Muscle layer of duodenum (tissue), 2 donors: ENCODE data around the gene SH3RF1.

Experiments
- H3K27ac ChIP-seq: one replicate; pipeline ENCODE4 v1.7.0; 2013; ENCODE audit warnings: mild to moderate bottlenecking, low read length
- H3K27me3 ChIP-seq: one replicate; pipeline ENCODE4 v1.7.0; 2013; ENCODE audit warnings: low read depth, mild to moderate bottlenecking, control low read depth, low read length
- H3K36me3 ChIP-seq, 2 donors: one replicate each; pipeline ENCODE4 v1.7.0; 2013; ENCODE audit warnings: low read length in 2 of 2, control low read depth in 1 of 2, mild to moderate bottlenecking in 1 of 2; ENCODE audit not compliant: insufficient read depth in 2 of 2, control insufficient read depth in 1 of 2
- H3K4me1 ChIP-seq, 2 donors: one replicate each; pipeline ENCODE4 v1.7.0; 2013; ENCODE audit warnings: low read length in 2 of 2, mild to moderate bottlenecking in 2 of 2, control low read depth in 1 of 2, moderate library complexity in 1 of 2; ENCODE audit not compliant: insufficient read depth in 2 of 2, control insufficient read depth in 1 of 2
- H3K4me3 ChIP-seq, 2 donors: one replicate each; pipeline ENCODE4 v1.7.0; 2013; ENCODE audit warnings: low read length in 2 of 2, low read depth in 1 of 2, mild to moderate bottlenecking in 1 of 2
- H3K9me3 ChIP-seq, 2 donors: one replicate each; pipeline ENCODE4 v1.7.0; 2013; ENCODE audit warnings: low read length in 2 of 2, control low read depth in 1 of 2, mild to moderate bottlenecking in 1 of 2; ENCODE audit not compliant: control insufficient read depth in 1 of 2
- donor health status: healthy.

Gene SH3RF1

DNA sequence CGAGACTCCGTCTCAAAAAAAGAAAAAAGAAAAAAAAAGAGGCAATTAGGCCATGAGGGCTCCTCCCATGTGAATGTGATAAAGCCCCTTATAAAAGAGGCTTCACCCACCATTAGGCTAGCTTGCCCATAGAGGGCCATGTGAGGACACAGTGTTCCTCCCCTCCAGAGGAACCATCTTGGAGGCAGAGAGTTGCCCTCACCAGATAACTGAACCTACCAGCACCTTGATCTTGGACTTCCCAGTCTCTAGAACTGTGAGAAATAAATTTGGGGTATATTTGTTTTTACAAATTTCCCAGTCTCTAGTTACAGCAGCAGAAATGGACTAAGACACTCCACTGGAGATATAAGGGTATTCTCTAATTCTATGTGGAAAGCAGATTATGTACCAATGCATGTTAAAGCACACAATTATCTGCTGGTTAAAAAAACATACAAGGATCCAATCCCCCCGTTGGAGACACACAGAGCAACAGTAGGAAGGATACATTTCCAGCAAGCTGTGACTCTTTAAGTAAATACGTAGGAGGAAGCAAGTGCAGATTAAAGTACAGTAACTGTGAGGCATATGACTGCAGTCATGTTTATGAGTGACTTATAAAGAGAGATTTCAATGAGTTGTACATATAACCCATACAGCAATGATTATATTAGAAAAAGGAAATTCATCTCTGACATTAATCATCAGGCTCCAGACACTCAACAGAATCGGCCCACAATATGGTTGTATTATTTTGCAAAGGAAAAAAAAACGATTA, 21.4 kb downstream of the SH3RF1 start:
- H3K27me3 ChIP-seq, result no peaks in the 10 kb centered on the region
- no peak overlapping the region for H3K4me3 ChIP-seq
- H3K9me3 ChIP-seq, result no peaks in the 10 kb centered on the region
- no peaks in the 10 kb centered on the region for H3K36me3 ChIP-seq
- H3K27ac ChIP-seq, result peak overlapping the region; percentile 68
- H3K4me1 ChIP-seq, result peaks cover 16 to 33% of the 10 kb centered on the region in 2 donors

DNA sequence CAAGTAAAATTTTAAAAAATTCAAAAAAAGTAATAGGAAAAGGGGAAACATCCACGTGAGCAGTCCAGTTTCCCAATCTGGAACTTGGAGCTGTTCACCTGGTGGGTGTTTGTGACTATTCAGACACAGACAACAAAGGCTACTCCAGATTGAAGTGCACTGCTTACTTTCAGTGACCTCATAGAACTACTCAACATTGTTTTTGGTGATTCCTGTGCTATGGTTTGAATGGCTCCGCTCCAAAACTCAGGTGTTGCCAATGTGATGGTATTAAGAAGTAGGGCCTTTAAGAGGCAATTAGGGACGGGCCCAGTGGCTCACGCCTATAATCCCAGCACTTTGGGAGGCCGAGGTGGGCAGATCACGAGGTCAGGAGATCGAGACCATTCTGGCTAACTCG, 22.1 kb downstream of the SH3RF1 start:
- H3K9me3 ChIP-seq, result no peaks in the 10 kb centered on the region
- no peaks in the 10 kb centered on the region for H3K27me3 ChIP-seq
- no peak overlapping the region for H3K4me3 ChIP-seq
- no peak overlapping the region for H3K27ac ChIP-seq
- peaks cover 16 to 36% of the 10 kb centered on the region in 2 donors for H3K4me1 ChIP-seq
- H3K36me3 ChIP-seq, result peaks cover 0 to 4% of the 10 kb centered on the region in 2 donors

DNA sequence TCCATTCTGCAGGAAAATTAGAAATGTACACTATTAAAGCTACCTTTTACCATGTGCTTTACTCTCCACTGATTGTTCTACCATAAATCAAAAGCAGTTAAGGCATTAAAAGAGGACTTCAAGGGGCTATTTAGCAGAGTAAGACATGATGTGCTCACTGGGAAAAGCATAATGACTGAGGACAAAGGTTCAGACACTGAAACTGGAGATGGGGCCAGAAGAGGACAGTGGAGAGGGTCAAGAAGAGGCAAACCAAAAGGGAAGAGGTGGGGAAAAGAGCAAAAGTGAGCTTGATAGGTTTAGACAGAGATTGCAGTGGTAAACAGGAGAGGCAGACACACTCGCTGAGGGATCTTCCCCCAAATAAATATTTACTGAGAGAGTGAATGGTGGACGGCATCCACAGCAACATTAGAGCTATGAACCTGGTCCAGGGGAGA, 23.8 kb downstream of the SH3RF1 start:
- no peak overlapping the region for H3K4me3 ChIP-seq
- H3K27ac ChIP-seq, result no peak overlapping the region
- peaks cover 0 to 4% of the 10 kb centered on the region in 2 donors for H3K36me3 ChIP-seq
- peaks cover 4 to 33% of the 10 kb centered on the region in 2 donors for H3K4me1 ChIP-seq
- H3K9me3 ChIP-seq, result no peaks in the 10 kb centered on the region
- no peaks in the 10 kb centered on the region for H3K27me3 ChIP-seq

DNA sequence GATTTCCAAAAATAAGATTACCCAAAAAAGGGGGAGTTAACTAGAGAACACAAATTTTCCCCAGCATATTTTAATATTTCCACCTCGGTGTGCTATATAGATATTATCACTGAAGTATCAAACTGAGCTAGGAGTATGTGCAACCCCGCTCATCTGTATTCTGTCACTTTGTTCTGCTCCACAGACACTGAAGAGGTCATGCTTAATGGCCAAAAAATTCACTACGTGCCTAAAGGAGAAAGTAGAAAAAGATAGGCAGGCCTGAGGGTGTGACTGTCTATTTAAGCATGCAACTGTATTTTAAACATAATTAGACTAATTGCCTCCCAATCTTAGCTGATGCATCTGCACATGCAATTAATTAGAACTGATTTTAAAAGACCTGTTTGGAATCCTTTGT, 24.5 kb downstream of the SH3RF1 start:
- no peaks in the 10 kb centered on the region for H3K9me3 ChIP-seq
- no peak overlapping the region for H3K4me3 ChIP-seq
- H3K27me3 ChIP-seq, result no peaks in the 10 kb centered on the region
- H3K36me3 ChIP-seq, result peaks cover 0 to 4% of the 10 kb centered on the region in 2 donors
- peaks cover 4 to 32% of the 10 kb centered on the region in 2 donors for H3K4me1 ChIP-seq
- H3K27ac ChIP-seq, result no peak overlapping the region

DNA sequence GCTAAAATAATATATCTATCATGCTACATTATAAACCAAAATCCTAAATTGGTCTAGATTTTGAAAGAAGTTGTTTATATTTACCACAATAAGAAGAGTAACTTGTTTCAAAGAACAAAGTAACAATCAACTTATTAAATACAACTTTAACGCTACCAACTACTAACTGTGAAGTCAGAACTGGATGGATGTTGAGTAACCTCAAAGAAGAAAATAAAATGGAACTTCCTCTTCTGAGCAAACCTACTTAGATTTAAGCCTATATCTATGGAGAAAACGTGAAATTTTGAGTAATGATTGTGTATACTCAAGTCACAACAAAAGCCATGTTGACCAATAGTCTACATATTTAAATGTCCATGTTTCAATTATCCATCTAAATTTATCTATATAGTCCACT, 25.7 kb downstream of the SH3RF1 start:
- Histone ChIP-seq H3K27ac (no peak overlapping the region), H3K9me3 (no peaks in the 10 kb centered on the region), H3K4me1 (peaks cover 4 to 22% of the 10 kb centered on the region in 2 donors), H3K36me3 (peaks cover 0 to 4% of the 10 kb centered on the region in 2 donors), H3K27me3 (no peaks in the 10 kb centered on the region), H3K4me3 (no peak overlapping the region)

DNA sequence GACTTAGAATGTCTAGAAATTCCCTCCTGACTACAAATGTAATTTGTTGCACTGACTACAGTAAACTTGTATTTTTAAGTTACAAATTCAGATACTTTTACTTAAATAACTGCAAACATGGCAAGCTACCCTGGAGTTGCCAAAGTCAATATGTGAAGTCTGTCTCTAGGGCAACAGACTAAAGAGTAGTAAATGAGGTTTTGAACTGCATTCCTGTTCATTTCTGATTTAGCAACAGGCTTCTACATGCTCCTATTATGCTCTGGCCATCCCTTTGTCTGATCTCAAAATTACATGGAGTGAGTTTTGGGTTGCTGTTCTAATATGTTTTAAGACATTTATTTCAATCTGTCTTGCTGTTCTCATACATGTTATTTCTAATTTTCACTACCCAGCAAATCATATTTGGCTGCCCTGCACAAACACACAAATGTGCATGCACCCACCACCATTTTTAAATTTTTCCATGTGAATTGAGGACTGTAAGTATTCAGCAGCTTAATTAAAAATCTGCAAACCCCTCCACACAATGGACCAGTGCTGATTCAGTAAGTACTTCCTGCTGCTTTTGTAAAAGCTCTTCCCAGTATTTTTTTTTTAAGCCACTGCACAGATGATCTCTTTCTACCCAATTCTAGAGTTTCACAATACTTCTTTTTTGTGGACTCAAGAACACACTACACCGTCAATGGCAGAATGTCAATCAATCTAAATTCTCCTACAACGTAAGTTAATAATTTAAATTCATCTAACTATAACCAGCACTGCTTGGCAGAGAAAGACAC, 26.7 kb downstream of the SH3RF1 start:
- H3K4me1 ChIP-seq, result peaks cover 0 to 22% of the 10 kb centered on the region in 2 donors
- no peak overlapping the region for H3K27ac ChIP-seq
- H3K9me3 ChIP-seq, result no peaks in the 10 kb centered on the region
- H3K4me3 ChIP-seq, result no peak overlapping the region
- H3K36me3 ChIP-seq, result peaks cover 0 to 4% of the 10 kb centered on the region in 2 donors
- H3K27me3 ChIP-seq, result no peaks in the 10 kb centered on the region

DNA sequence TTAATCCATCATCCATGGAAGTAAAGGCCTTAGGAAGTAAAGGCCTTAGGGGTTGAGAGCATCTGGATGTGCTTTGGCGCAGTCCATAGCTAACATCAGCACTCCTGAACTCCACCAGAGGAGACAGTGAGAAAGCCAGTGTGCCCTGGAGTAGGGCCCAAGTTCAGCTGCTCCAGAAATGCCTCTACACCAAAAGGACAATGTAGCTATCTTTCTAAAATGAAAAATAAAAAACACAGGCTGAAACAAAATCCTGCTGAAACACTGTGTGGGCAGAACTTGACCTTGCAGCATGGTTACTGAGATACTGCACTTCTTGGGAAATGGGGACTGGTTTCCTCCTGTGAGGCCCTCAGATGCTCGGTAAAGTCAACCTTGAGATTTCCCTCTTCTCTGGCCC, 29.3 kb downstream of the SH3RF1 start:
- no peak overlapping the region for H3K4me3 ChIP-seq
- H3K36me3 ChIP-seq, result peaks cover 0 to 4% of the 10 kb centered on the region in 2 donors
- peaks cover 6 to 28% of the 10 kb centered on the region in 2 donors for H3K4me1 ChIP-seq
- H3K27ac ChIP-seq, result no peak overlapping the region
- H3K9me3 ChIP-seq, result no peaks in the 10 kb centered on the region
- H3K27me3 ChIP-seq, result no peaks in the 10 kb centered on the region

DNA sequence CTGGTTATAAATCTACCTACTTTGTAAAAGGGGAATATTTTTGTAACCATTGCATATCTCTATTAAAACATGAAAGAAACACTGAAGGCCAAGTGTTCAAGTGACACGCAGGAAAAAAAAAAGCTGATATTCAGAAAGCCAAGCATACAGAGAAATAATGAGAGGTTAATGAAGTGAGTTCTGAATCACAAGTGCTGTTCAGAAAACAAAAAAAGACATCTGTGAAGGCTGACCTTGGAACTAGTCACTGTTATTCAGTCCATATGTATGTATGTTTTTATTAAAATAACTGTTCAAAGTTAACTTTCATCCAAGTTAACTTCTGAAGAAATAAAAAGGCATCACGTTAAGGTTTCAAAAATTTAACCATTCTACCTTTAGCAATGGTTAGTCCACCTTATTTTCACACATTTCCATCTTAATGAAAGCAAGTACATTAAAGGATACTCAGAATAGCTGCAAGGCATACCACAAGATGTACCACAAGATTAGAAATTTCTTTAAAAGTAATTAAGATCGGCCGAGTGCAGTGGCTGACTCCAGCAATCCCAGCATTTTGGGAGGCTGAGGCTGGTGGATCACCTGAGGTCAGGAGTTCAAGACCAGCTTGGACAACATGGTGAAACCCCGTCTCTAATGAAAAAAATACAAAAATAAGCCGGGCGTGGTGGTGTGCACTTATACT, 31.4 kb downstream of the SH3RF1 start:
- Histone ChIP-seq H3K36me3 (peaks cover 0 to 4% of the 10 kb centered on the region in 2 donors), H3K4me1 (peaks cover 6 to 39% of the 10 kb centered on the region in 2 donors), H3K4me3 (no peak overlapping the region), H3K27ac (no peak overlapping the region), H3K27me3 (no peaks in the 10 kb centered on the region), H3K9me3 (no peaks in the 10 kb centered on the region)

DNA sequence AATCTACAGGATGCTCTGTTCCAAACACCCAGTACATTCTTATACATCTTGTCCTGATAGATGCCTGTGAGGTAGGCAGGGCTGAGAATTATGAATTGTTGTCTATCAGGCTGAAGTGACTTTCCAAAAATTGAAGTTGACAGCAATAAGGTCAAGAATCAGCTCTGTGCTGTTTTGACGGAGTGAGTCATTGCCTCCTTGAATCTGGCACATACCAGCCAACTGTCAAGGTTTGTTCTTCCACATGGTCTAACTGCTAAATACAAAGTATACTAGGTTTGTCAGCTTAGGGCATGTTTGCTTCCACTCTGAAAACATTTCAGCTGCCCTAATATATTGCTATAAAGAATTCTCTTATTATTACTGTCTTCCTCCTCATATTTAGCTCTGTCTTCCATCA, 32.3 kb downstream of the SH3RF1 start:
- Histone ChIP-seq H3K27ac (no peak overlapping the region), H3K27me3 (no peaks in the 10 kb centered on the region), H3K9me3 (no peaks in the 10 kb centered on the region), H3K4me1 (peaks cover 6 to 30% of the 10 kb centered on the region in 2 donors), H3K36me3 (no peaks in the 10 kb centered on the region), H3K4me3 (no peak overlapping the region)

DNA sequence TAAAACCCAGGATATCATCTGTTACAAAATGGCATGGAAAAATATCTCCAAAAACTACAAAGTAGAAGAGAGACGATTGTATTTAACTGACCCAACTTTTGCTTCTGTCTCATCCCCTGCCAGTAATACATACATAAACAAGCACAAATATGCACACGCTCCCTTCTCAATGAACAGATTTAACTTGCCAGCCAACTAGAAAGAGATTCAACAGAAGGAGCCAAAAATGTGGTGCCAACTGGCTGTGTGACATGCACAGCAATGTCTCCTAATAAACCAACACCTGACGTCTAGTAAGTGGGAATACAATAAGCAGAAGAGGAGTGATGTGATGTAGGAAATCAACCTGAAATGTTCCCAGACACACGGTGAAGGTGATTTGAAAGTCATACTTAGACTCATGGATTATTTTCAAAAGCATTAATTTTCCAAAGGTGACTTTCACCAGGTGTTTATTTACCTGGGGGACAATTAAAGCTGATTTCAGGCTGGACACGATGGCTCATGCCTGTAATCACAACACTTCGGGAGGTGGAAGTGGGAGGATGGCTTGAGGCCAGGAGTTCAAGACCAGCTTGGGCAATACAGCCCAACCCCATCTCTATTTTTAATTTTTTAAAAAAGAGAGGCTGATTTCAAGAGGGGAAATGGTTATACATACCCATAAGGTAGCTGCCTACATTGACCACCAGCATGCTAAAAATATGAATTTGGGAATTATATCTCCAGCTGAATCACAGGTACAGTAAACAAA, 33.7 kb downstream of the SH3RF1 start:
- Histone ChIP-seq H3K27ac (no peak overlapping the region), H3K4me1 (peaks cover 6 to 30% of the 10 kb centered on the region in 2 donors), H3K27me3 (no peaks in the 10 kb centered on the region), H3K9me3 (no peaks in the 10 kb centered on the region), H3K4me3 (no peak overlapping the region), H3K36me3 (no peaks in the 10 kb centered on the region)
